GM23248 (cell line): ENCODE results near the gene EZH2.

Experiments used
- EZH2 ChIP-seq: fragments of 200-600 bp; sonication (generic); IDR thresholded peaks from 2 replicates; pipeline ENCODE4 v1.6.1; 2018; ENCODE audit warnings: antibody characterized with exemption, mild to moderate bottlenecking; ENCODE audit not compliant: insufficient read depth, poor library complexity, severe bottlenecking
- EZH2phosphoT487 ChIP-seq: fragments of 200-600 bp; sonication (generic); IDR thresholded peaks from 2 replicates; pipeline ENCODE4 v1.6.1; 2018; ENCODE audit warnings: antibody characterized with exemption, moderate library complexity, mild to moderate bottlenecking, low read depth; ENCODE audit not compliant: insufficient read depth

DNA sequence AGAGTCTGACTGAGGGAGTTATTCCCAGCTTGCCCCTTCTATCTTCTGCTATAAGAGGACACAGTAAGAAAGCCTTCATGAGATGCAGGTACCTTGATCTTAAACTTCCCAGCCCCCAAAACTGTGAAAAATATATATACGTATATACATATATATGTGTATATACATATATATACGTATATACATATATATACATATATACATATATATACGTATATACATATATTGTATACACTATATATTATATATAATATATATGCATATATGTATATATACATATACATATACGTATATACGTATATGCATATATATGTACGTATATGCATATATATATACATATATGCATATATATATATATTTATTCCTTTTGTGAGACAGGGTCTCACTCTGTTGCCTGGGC, 17.7 kb downstream of the EZH2 start:
- TF ChIP-seq EZH2 = no peak
- no peak for TF ChIP-seq EZH2phosphoT487
